H1 (cell line): ENCODE data around the gene DLL4. TPM values are rescaled to one million over a fixed set of nuclear protein-coding genes. Genes with fewer than 3 reads are reported as not detected.

Experiments used
- CTCF ChIA-PET: fragments of 300-600 bp; sonication (Branson Sonifier 250); formaldehyde crosslinking; loops from one replicate; lab custom pipeline; 2021; ENCODE audit not compliant: partially characterized antibody; lab: Charles Lee
- POLR2A ChIA-PET: fragments of 300-600 bp; sonication (Branson Sonifier 250); formaldehyde crosslinking; loops from one replicate; lab custom pipeline; 2021; ENCODE audit warnings: inconsistent platforms; ENCODE audit not compliant: partially characterized antibody; lab: Charles Lee
- DNase-seq, 2 experiments: peaks; one replicate each; pipeline versions ENCODE4 v3.0.0 to v3.0.0-alpha.2; 2010 to 2022; ENCODE audit warnings: low spot score in 2 of 2, low read depth in 1 of 2, mixed read lengths in 1 of 2
- FAIRE-seq: peaks from 2 replicates; lab custom pipeline; 2011; peaks lifted over from hg19 to GRCh38; lab: Jason Lieb, UNC
- H2AFZ ChIP-seq: 2 replicates; pipeline ENCODE4 v1.8.1; 2012; ENCODE audit warnings: low read length, inconsistent platforms
- H2AK5ac ChIP-seq: 2 replicates; pipeline ENCODE4 v1.6.1; 2013; ENCODE audit warnings: low read depth, low read length
- H2BK120ac ChIP-seq: replicated peaks from 2 replicates; pipeline ENCODE3; 2013; ENCODE audit warnings: low read depth, low read length, inconsistent platforms
- H2BK12ac ChIP-seq: 2 replicates; pipeline ENCODE4 v1.6.1; 2013; ENCODE audit warnings: low read depth, low read length
- H2BK15ac ChIP-seq: 2 replicates; pipeline ENCODE4 v1.6.1; 2013; ENCODE audit warnings: low read length
- H2BK20ac ChIP-seq: 2 replicates; pipeline ENCODE4 v1.6.1; 2013; ENCODE audit warnings: low read length
- H2BK5ac ChIP-seq: 2 replicates; pipeline ENCODE4 v1.6.1; 2013; ENCODE audit warnings: low read depth, low read length
- H3K14ac ChIP-seq: 2 replicates; pipeline ENCODE4 v1.6.1; 2013; ENCODE audit warnings: inconsistent platforms; ENCODE audit not compliant: insufficient read length
- H3K18ac ChIP-seq: 2 replicates; pipeline ENCODE4 v1.6.1; 2013; ENCODE audit warnings: low read length; ENCODE audit errors: extremely low read depth
- H3K23ac ChIP-seq: 2 replicates; pipeline ENCODE4 v1.6.1; 2013; ENCODE audit warnings: inconsistent platforms; ENCODE audit not compliant: insufficient read length
- H3K23me2 ChIP-seq: 2 replicates; pipeline ENCODE4 v1.6.1; 2013; ENCODE audit warnings: low read depth, low read length
- H3K27ac ChIP-seq: 2 replicates; pipeline ENCODE4 v1.6.1; 2011; ENCODE audit warnings: low read depth, low read length, inconsistent platforms
- H3K27me3 ChIP-seq, 4 experiments: replicated peaks in 1 of 4; 1 replicate in 1 of 4; 2 replicates in 3 of 4; pipeline versions ENCODE4 v1.6.1 to v1.8.1; 2011 to 2013; ENCODE audit warnings: low read length in 3 of 4, mild to moderate bottlenecking in 3 of 4, inconsistent platforms in 2 of 4, mixed read lengths in 2 of 4, moderate library complexity in 1 of 4; ENCODE audit not compliant: control insufficient read depth in 3 of 4, insufficient read depth in 3 of 4; ENCODE audit errors: extremely low read depth in 1 of 4
- H3K36me3 ChIP-seq, 4 experiments: 2 replicates each; pipeline versions ENCODE4 v1.6.1 to v1.8.1; 2011 to 2013; ENCODE audit warnings: mild to moderate bottlenecking in 4 of 4, low read length in 3 of 4, moderate library complexity in 2 of 4, control low read depth in 1 of 4, inconsistent platforms in 1 of 4; ENCODE audit not compliant: insufficient read depth in 4 of 4, control insufficient read depth in 2 of 4
- H3K4ac ChIP-seq: replicated peaks from 2 replicates; pipeline ENCODE3; 2013; ENCODE audit warnings: low read length, low read depth, mixed read lengths, inconsistent platforms; ENCODE audit not compliant: insufficient read length
- H3K4me1 ChIP-seq, 4 experiments: replicated peaks in 1 of 4; 1 replicate in 1 of 4; 2 replicates in 3 of 4; pipeline versions ENCODE4 v1.6.1 to v1.8.1; 2011 to 2013; ENCODE audit warnings: low read length in 3 of 4, inconsistent platforms in 2 of 4, mixed read lengths in 1 of 4; ENCODE audit not compliant: insufficient read depth in 4 of 4, control insufficient read depth in 3 of 4
- H3K4me2 ChIP-seq, 2 experiments: 2 replicates each; pipeline versions ENCODE4 v1.6.1 to v1.8.1; 2011 to 2013; ENCODE audit warnings: low read depth in 2 of 2, low read length in 2 of 2, control low read depth in 1 of 2, inconsistent platforms in 1 of 2, mild to moderate bottlenecking in 1 of 2; ENCODE audit not compliant: insufficient read depth in 1 of 2
- H3K4me3 ChIP-seq, 4 experiments: fragments of 200-600, 300-600 bp in 1 of 4; sonication (generic), shearing (Covaris generic), sonication (Bioruptor Twin) in 1 of 4; 2 replicates each; pipeline versions ENCODE4 v1.5.1 to v1.8.1; 2011 to 2016; ENCODE audit warnings: low read length in 4 of 4, low read depth in 3 of 4, control low read depth in 2 of 4, inconsistent platforms in 2 of 4, mild to moderate bottlenecking in 2 of 4, mixed read lengths in 1 of 4, moderate library complexity in 1 of 4; ENCODE audit not compliant: insufficient read depth in 2 of 4; ENCODE audit errors: extremely low read depth in 1 of 4
- H3K56ac ChIP-seq: replicated peaks from 2 replicates; pipeline ENCODE3; 2013; ENCODE audit warnings: low read depth, mild to moderate bottlenecking, mixed read lengths, low read length, inconsistent platforms; ENCODE audit not compliant: insufficient read length
- H3K79me1 ChIP-seq: 2 replicates; pipeline ENCODE4 v1.6.1; 2013; ENCODE audit warnings: low read depth, low read length, control low read depth
- H3K79me2 ChIP-seq, 2 experiments: 2 replicates each; pipeline versions ENCODE4 v1.6.1 to v1.8.1; 2012 to 2013; ENCODE audit warnings: low read length in 2 of 2, mild to moderate bottlenecking in 2 of 2, inconsistent platforms in 1 of 2; ENCODE audit not compliant: insufficient read depth in 2 of 2, control insufficient read depth in 1 of 2
- H3K9ac ChIP-seq, 4 experiments: replicated peaks in 1 of 4; 1 replicate in 1 of 4; 2 replicates in 3 of 4; pipeline versions ENCODE4 v1.6.1 to v1.8.1; 2011 to 2013; ENCODE audit warnings: low read depth in 3 of 4, low read length in 3 of 4, control low read depth in 2 of 4, mild to moderate bottlenecking in 2 of 4, moderate library complexity in 2 of 4, inconsistent platforms in 1 of 4; ENCODE audit errors: extremely low read depth in 1 of 4
- H3K9me3 ChIP-seq, 2 experiments: 2 replicates each; pipeline versions ENCODE4 v1.6.1 to v1.8.1; 2012 to 2013; ENCODE audit warnings: mild to moderate bottlenecking in 2 of 2, moderate library complexity in 2 of 2, control low read depth in 1 of 2, inconsistent platforms in 1 of 2, low read depth in 1 of 2, low read length in 1 of 2, mixed read lengths in 1 of 2; ENCODE audit not compliant: insufficient read depth in 2 of 2
- H4K20me1 ChIP-seq, 2 experiments: replicated peaks in 1 of 2; 2 replicates each; pipeline versions ENCODE3 to v1.8.1; 2011 to 2013; ENCODE audit warnings: inconsistent platforms in 2 of 2, low read length in 2 of 2, mild to moderate bottlenecking in 1 of 2; ENCODE audit not compliant: insufficient read depth in 2 of 2, control insufficient read depth in 1 of 2
- H4K5ac ChIP-seq: 2 replicates; pipeline ENCODE4 v1.6.1; 2013; ENCODE audit warnings: low read length, low read depth, mixed read lengths, inconsistent platforms; ENCODE audit not compliant: insufficient read length
- H4K8ac ChIP-seq: 2 replicates; pipeline ENCODE4 v1.8.0; 2013; ENCODE audit warnings: mild to moderate bottlenecking, moderate library complexity, low read length, inconsistent platforms; ENCODE audit not compliant: insufficient read depth; ENCODE audit errors: extremely low read depth
- H4K91ac ChIP-seq: replicated peaks from 2 replicates; pipeline ENCODE3; 2013; ENCODE audit warnings: low read length, mixed read lengths, inconsistent platforms; ENCODE audit not compliant: insufficient read length
- TCF12 ChIP-seq: IDR thresholded peaks from 2 replicates; pipeline ENCODE4 v1.6.1; 2011; ENCODE audit warnings: low read depth, mild to moderate bottlenecking, low read length
- WGBS, 2 experiments: shearing (Covaris generic) in 1 of 2; methylation state at CpG; one replicate each; pipeline versions ENCODE4 v1.1.6 to v1.1.7; 2013 to 2015; ENCODE audit warnings: low lambda C conversion rate in 2 of 2, mixed read lengths in 2 of 2, inconsistent platforms in 1 of 2, low coverage in 1 of 2, missing lambda C conversion rate in 1 of 2; ENCODE audit not compliant: insufficient replicate concordance in 2 of 2, insufficient coverage in 1 of 2, insufficient read length in 1 of 2; ENCODE audit errors: extremely low coverage in 1 of 2, missing lambda C conversion rate in 1 of 2; 5-methylcytosine and 5-hydroxymethylcytosine counted together
- polyA plus RNA-seq, 7 experiments: library from polyadenylated mRNA; depleted of rRNA in 3 of 7; stranded (reverse) in 5 of 7; unstranded in 2 of 7; fragments of >200 nt in 5 of 7; fragments of 200-250 nt in 2 of 7; gene quantifications; 1 replicate in 5 of 7; 2 replicates in 1 of 7; 4 replicates in 1 of 7; pipeline versions ENCODE4 v1.2.1 to v1.2.3, GENCODE V29; 2011 to 2013; ENCODE audit warnings: missing spikeins in 2 of 7, mixed read lengths in 2 of 7
- total RNA-seq: library from RNA; stranded (reverse); fragmentation: NEBNext Ultra II Directional; extraction: Animal tissue kit (Norgen Biotek cat#: 25700); gene quantifications from 2 replicates; pipeline ENCODE4 v1.2.1, GENCODE V29; 2021
- TF ChIP-seq, protein P1 (sequence below): IDR thresholded peaks from 2 replicates; pipeline ENCODE4 v1.6.1; 2012; ENCODE audit warnings: inconsistent platforms
- TF ChIP-seq, protein P2 (sequence below): IDR thresholded peaks from 2 replicates; pipeline ENCODE4 v1.6.1; 2012; ENCODE audit warnings: inconsistent platforms

The DLL4 gene
- total and polyA plus RNA-seq, 2 of the 8 experiments (the other 6 are each of a cell fraction or from before 2014, with no cell fraction given): 0.23 to 0.60 TPM

DNA sequence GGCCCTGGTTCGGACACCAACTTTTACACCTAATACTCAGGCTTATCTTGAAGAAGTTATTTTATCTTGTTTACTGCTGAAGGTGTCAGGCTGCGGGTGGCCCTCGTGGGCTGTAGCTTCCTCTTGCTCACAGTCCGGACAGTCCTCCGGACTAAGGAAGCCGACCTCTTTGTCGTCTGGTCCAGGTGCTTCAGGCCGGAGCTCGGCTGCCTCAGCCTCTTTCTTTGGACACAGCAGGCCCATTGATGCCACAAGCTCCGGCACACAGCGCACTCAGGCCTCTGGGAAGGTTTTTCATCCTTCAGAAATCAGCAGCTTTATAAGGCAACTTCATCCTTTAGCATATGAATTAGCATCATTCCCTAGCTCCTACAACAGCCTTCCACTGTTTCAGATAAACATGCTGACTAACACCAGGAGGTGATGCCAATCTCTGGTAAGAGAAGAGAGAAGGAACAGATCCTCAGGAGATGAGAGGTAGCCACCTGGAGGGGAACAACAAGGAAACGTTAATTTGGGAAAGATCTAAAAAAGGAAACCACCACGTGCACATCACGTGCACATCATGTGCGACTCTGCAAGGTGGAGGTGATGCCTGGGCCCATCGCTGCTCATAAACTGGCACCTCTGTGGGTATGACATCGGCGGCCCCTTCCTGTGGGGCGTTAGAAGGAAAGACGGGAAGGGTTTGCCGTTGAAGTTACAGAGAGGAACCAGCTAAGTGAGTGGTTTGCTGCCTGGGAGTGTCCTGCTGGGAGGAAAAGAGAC, 19.8 kb downstream of the DLL4 start:
- peaks cover 0 to 3% of the 10 kb centered on the region in 2 experiments; a peak in 2 of 4 replicates for H3K79me2 ChIP-seq
- H3K56ac ChIP-seq: no peak overlapping the region
- H2BK15ac ChIP-seq: no peak overlapping the region
- FAIRE-seq (no peak), DNase-seq (no peak)
- no peak overlapping the region for H3K23ac ChIP-seq
- peak overlapping the region; percentile 30; the same call in 1 of the 2 replicates for H2AK5ac ChIP-seq
- H3K18ac ChIP-seq: no peak overlapping the region
- H3K27me3 ChIP-seq: no peaks in the 10 kb centered on the region; a peak in 1 of 7 replicates
- H3K14ac ChIP-seq: no peak overlapping the region
- TF ChIP-seq, protein P1, sequence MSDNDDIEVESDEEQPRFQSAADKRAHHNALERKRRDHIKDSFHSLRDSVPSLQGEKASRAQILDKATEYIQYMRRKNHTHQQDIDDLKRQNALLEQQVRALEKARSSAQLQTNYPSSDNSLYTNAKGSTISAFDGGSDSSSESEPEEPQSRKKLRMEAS: peak; percentile 67
- TF ChIP-seq TCF12: no peak
- TF ChIP-seq, protein P2, sequence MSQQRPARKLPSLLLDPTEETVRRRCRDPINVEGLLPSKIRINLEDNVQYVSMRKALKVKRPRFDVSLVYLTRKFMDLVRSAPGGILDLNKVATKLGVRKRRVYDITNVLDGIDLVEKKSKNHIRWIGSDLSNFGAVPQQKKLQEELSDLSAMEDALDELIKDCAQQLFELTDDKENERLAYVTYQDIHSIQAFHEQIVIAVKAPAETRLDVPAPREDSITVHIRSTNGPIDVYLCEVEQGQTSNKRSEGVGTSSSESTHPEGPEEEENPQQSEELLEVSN: peak; percentile 58; the same call in 1 of the 2 replicates
- H4K5ac ChIP-seq: no peak overlapping the region
- POLR2A ChIA-PET: interaction anchor here (0.6 to 43.8 kb wide), 8 partner anchors 3 to 167 kb away, joined by 3 to 1505 read pairs (median 4); partner anchors contain the start of genes CHAC1, DLL4 and INO80
- no peak overlapping the region for H2BK120ac ChIP-seq
- no peak overlapping the region for H4K91ac ChIP-seq
- peak overlapping the region; percentile 12 for H2BK12ac ChIP-seq
- 80% methylated on average over 21 of the region's 21 CpGs; no CpG with 5 or more reads in 1 of the 2 experiments for WGBS, 2 experiments
- H3K23me2 ChIP-seq: peaks cover 10% of the 10 kb centered on the region
- CTCF ChIA-PET: interaction anchor here (0.8 to 33.1 kb wide), 10 partner anchors 8 to 90 kb away, joined by 3 to 590 read pairs (median 5); partner anchors contain the start of gene DLL4
- H4K20me1 ChIP-seq: no peaks in the 10 kb centered on the region
- H3K27ac ChIP-seq: no peak overlapping the region
- H3K4ac ChIP-seq: no peak overlapping the region
- no peak overlapping the region for H4K8ac ChIP-seq
- H2AFZ ChIP-seq: no peak overlapping the region
- no peak overlapping the region for H2BK5ac ChIP-seq
- H3K4me2 ChIP-seq: peak overlapping the region in 1 of 2 experiments; percentile 15; a peak in 1 of 4 replicates
- no peaks in the 10 kb centered on the region; a peak in 1 of 8 replicates for H3K36me3 ChIP-seq
- H3K9ac ChIP-seq: no peak overlapping the region
- H3K4me1 ChIP-seq: peaks cover 2 to 20% (median 4%) of the 10 kb centered on the region in 4 experiments; a peak in 6 of 7 replicates
- no peaks in the 10 kb centered on the region for H3K79me1 ChIP-seq
- H3K9me3 ChIP-seq: no peaks in the 10 kb centered on the region
- H3K4me3 ChIP-seq: no peak overlapping the region
- H2BK20ac ChIP-seq: peak overlapping the region; percentile 57; the same call in 1 of the 2 replicates
